ENCODE measurements around the gene REV3L.
"Not testable (repeated sequence)": the region's sequence is repeated elsewhere in the genome, so short reads cannot be mapped to it uniquely, and the experiment has no call there.

REV3L gene

GRCh38 chr6:111260570-111261298 lies 222.3 kb downstream of the REV3L start:
- DNase-seq, result no peak
- no peak overlapping the region for H3K27ac ChIP-seq
- TF ChIP-seq, protein P1, sequence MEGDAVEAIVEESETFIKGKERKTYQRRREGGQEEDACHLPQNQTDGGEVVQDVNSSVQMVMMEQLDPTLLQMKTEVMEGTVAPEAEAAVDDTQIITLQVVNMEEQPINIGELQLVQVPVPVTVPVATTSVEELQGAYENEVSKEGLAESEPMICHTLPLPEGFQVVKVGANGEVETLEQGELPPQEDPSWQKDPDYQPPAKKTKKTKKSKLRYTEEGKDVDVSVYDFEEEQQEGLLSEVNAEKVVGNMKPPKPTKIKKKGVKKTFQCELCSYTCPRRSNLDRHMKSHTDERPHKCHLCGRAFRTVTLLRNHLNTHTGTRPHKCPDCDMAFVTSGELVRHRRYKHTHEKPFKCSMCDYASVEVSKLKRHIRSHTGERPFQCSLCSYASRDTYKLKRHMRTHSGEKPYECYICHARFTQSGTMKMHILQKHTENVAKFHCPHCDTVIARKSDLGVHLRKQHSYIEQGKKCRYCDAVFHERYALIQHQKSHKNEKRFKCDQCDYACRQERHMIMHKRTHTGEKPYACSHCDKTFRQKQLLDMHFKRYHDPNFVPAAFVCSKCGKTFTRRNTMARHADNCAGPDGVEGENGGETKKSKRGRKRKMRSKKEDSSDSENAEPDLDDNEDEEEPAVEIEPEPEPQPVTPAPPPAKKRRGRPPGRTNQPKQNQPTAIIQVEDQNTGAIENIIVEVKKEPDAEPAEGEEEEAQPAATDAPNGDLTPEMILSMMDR (IDR thresholded peaks at IDR 0.05; ENCODE audit: low read depth, low read length, missing control alignments), result no peak
- H3K36me3 ChIP-seq (replicated peaks), result no peaks in the 10 kb centered on the region
- in situ Hi-C loops (cut with HindIII; ENCODE audit: low pct_ligation_motif_present, low sequenced_read_pairs), result no loop called here
- no peak overlapping the region for H3K4me3 ChIP-seq (ENCODE audit: low read depth, low read length)
- no peaks in the 10 kb centered on the region for H3K27me3 ChIP-seq (replicated peaks)

DNA sequence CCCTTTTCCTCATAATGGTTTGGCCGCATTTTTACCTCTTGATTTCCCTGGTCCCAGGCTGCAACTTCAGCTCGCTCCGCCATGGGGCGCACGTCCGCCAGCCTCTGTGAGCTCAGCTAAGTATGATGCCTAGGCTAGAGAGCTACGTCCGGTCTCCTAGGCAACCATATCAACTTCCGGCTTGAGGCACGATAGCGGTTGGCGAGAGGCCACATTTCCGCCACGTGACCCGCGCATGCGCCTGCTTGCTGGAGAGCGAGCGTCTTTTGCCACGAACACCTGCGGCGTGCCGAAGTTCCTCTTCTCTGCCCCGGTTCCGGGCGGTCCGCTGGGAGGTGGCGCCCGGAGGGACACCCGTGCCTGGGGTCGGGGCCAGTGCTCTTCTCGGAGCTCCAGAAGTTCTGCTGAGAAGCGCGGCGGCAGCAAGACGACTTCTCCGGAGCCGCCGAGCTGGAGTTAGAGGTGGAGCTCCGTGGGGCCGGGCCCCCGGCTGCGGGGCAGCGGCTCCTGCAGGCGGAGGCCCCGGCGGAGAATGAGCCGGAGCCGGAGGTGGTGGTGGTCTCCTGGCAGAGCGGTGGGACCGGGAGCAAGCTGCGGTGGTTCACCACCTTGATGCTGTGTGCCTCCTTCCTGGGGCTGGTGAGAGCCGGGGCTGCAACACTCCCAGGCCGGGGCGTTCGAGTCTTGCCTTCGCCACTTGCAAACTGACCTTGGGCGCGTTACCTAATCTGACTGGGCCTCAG lies 223.8 kb downstream of the REV3L start:
- DNase-seq, result peak; percentile 99
- Histone ChIP-seq H3K4me3 (ENCODE audit: low read depth, low read length) (peak overlapping the region; percentile 80), H3K27me3 (replicated peaks) (no peaks in the 10 kb centered on the region), H3K36me3 (replicated peaks) (no peaks in the 10 kb centered on the region), H3K27ac (peak overlapping the region; percentile 69)
- TF ChIP-seq, protein P1 (IDR thresholded peaks at IDR 0.05; ENCODE audit: low read depth, low read length, missing control alignments), result peak; percentile 96
- in situ Hi-C loops (cut with HindIII; ENCODE audit: low pct_ligation_motif_present, low sequenced_read_pairs), result no loop called here

DNA sequence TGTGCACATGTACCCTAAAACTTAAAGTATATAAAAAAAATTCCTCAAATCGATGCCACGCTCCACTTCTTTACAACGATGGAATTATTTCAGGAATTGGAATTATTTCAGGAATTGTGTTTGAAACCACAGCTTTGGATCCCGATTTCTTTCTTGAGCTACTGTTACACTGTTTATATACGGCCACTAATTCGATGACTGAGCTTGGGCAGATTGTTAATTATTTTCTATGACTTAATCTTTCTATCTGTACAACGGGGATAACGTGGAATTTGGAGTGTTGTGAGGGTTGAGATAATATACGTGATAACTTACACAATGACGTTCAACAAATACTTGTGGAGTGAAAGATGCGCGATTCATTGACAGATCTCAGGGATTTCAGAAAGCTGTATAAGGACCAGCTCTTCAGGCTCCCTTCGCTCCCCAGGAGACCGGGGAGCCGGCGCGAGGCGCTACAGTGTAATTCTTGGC lies 224.4 kb downstream of the REV3L start:
- in situ Hi-C loops (cut with HindIII; ENCODE audit: low pct_ligation_motif_present, low sequenced_read_pairs), result no loop called here
- Histone ChIP-seq H3K36me3 (replicated peaks) (no peaks in the 10 kb centered on the region), H3K27ac (peak overlapping the region; percentile 69), H3K4me3 (ENCODE audit: low read depth, low read length) (peak overlapping the region; percentile 43), H3K27me3 (replicated peaks) (no peaks in the 10 kb centered on the region)
- TF ChIP-seq, protein P1 (IDR thresholded peaks at IDR 0.05; ENCODE audit: low read depth, low read length, missing control alignments), result no peak
- DNase-seq, result no peak

- in situ Hi-C loops (cut with HindIII; ENCODE audit: low pct_ligation_motif_present, low sequenced_read_pairs), result no loop called here
- no peak overlapping the region for H3K4me3 ChIP-seq (ENCODE audit: low read depth, low read length)
- no peaks in the 10 kb centered on the region for H3K36me3 ChIP-seq (replicated peaks)
- TF ChIP-seq, protein P1 (IDR thresholded peaks at IDR 0.05; ENCODE audit: low read depth, low read length, missing control alignments), result no peak
- H3K27ac ChIP-seq, result no peak overlapping the region
- no peak for DNase-seq
- no peaks in the 10 kb centered on the region for H3K27me3 ChIP-seq (replicated peaks)
These were observed 225.0 kb downstream of the REV3L start for GRCh38 chr6:111258010-111258409.

GRCh38 chr6:111256646-111257045 lies 226.4 kb downstream of the REV3L start:
- DNase-seq, result no peak
- H3K27ac ChIP-seq, result no peak overlapping the region
- no peaks in the 10 kb centered on the region for H3K27me3 ChIP-seq (replicated peaks)
- H3K36me3 ChIP-seq (replicated peaks), result no peaks in the 10 kb centered on the region
- in situ Hi-C loops (cut with HindIII; ENCODE audit: low pct_ligation_motif_present, low sequenced_read_pairs), result no loop called here
- TF ChIP-seq, protein P1 (IDR thresholded peaks at IDR 0.05; ENCODE audit: low read depth, low read length, missing control alignments), result peak; percentile 14
- H3K4me3 ChIP-seq (ENCODE audit: low read depth, low read length), result no peak overlapping the region

DNA sequence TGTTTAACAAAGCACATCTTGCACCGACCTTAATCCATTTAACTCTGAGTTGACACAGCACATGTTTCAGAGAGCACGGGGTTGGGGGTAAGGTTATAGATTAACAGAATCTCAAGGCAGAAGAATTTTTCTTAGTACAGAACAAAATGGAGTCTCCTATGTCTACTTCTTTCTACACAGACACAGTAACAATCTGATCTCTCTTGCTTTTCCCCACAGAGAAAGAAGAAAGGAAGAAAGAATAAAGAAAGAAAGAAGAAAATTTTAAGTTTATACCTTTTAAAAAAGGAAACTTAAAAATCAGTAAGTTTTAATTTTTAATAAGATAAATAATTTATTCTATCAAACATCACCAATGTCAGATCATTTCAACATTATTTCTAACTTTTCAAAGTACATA lies 227.2 kb downstream of the REV3L start:
- H3K36me3 ChIP-seq (replicated peaks); DNase-seq; H3K27ac ChIP-seq; H3K27me3 ChIP-seq (replicated peaks); H3K4me3 ChIP-seq (ENCODE audit: low read depth, low read length); in situ Hi-C loops (cut with HindIII; ENCODE audit: low pct_ligation_motif_present, low sequenced_read_pairs): not testable (repeated sequence)
